Neural crest cell (in vitro differentiated cells): ENCODE measurements around the gene YBX2. TPM values are rescaled to one million over a fixed set of nuclear protein-coding genes. Genes with fewer than 3 reads are reported as not detected.

Source experiments
- DNase-seq: peaks from one replicate; pipeline ENCODE4 v3.0.0; 2021; ENCODE audit warnings: low read depth, mixed read lengths, low spot score
- H3K27ac Mint-ChIP-seq: one replicate; pipeline ENCODE4 v1.8.0; 2021; ENCODE audit warnings: mild to moderate bottlenecking, mixed read lengths; ENCODE audit not compliant: unreplicated experiment
- H3K27me3 Mint-ChIP-seq: 2 replicates; pipeline ENCODE4 v1.8.0; 2021; ENCODE audit warnings: low read depth, mild to moderate bottlenecking, mixed read lengths
- H3K36me3 Mint-ChIP-seq: 2 replicates; pipeline ENCODE4 v1.8.0; 2021; ENCODE audit warnings: low read depth, mild to moderate bottlenecking, mixed read lengths
- H3K4me1 Mint-ChIP-seq: 2 replicates; pipeline ENCODE4 v1.8.0; 2021; ENCODE audit warnings: mixed read lengths
- H3K4me3 Mint-ChIP-seq: one replicate; pipeline ENCODE4 v1.8.0; 2021; ENCODE audit warnings: mild to moderate bottlenecking, mixed read lengths
- H3K9me3 Mint-ChIP-seq: 2 replicates; pipeline ENCODE4 v1.8.0; 2021; ENCODE audit warnings: mixed read lengths
- CTCF ChIP-seq: fragments of 200-600 bp; sonication (generic); conservative IDR thresholded peaks from 2 replicates; pipeline ENCODE4 v1.5.0; 2021; ENCODE audit warnings: antibody characterized with exemption, mild to moderate bottlenecking
- total RNA-seq: library from RNA; stranded (reverse); gene quantifications from 2 replicates; pipeline ENCODE4 v1.2.1, GENCODE V29; 2021

Gene YBX2
- total RNA-seq, 1 donor from 2014 or later, result 0.54 TPM

- peak overlapping the region; percentile 90 for H3K4me3 Mint-ChIP-seq
- TF ChIP-seq CTCF, result peak; percentile 86
- H3K4me1 Mint-ChIP-seq, result peaks cover 21% of the 10 kb centered on the region
- H3K36me3 Mint-ChIP-seq, result no peaks in the 10 kb centered on the region
- H3K27ac Mint-ChIP-seq, result no peak overlapping the region
- DNase-seq, result peak; percentile 77
- peaks cover 30% of the 10 kb centered on the region for H3K27me3 Mint-ChIP-seq
- H3K9me3 Mint-ChIP-seq, result no peaks in the 10 kb centered on the region
Observed at GRCh38 chr17:7280519-7281073, 13.8 kb downstream of the YBX2 start.

DNA sequence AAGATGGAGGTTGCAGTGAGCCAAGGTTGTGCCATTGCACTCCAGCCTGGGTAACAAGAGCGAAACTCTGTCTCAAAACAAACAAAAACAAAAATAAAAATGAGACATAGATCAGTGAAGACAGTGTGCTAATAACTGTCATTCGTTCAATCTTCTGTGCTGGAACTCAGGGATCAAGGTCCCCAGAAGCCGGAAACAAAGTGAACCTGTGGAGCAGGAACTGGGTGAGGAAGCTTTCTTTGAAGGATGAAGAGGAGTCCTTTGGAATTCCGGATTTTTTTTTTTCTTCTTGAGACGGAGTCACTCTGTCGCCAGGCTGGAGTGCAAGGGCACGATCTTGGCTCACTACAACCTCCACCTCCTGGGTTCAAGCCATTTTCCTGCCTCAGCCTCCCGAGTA lies 15.0 kb downstream of the YBX2 start:
- H3K9me3 Mint-ChIP-seq, result no peaks in the 10 kb centered on the region
- peaks cover 21% of the 10 kb centered on the region for H3K4me1 Mint-ChIP-seq
- no peaks in the 10 kb centered on the region for H3K36me3 Mint-ChIP-seq
- no peak overlapping the region for H3K27ac Mint-ChIP-seq
- no peak for DNase-seq
- peaks cover 30% of the 10 kb centered on the region for H3K27me3 Mint-ChIP-seq
- H3K4me3 Mint-ChIP-seq, result no peak overlapping the region
- no peak for TF ChIP-seq CTCF

- H3K4me1 Mint-ChIP-seq, result peaks cover 13% of the 10 kb centered on the region
- H3K9me3 Mint-ChIP-seq, result no peaks in the 10 kb centered on the region
- H3K36me3 Mint-ChIP-seq, result no peaks in the 10 kb centered on the region
- H3K27ac Mint-ChIP-seq, result no peak overlapping the region
- no peak for TF ChIP-seq CTCF
- H3K4me3 Mint-ChIP-seq, result no peak overlapping the region
- no peak for DNase-seq
- H3K27me3 Mint-ChIP-seq, result peaks cover 68% of the 10 kb centered on the region
Observed at GRCh38 chr17:7266784-7267183, 27.7 kb downstream of the YBX2 start.

DNA sequence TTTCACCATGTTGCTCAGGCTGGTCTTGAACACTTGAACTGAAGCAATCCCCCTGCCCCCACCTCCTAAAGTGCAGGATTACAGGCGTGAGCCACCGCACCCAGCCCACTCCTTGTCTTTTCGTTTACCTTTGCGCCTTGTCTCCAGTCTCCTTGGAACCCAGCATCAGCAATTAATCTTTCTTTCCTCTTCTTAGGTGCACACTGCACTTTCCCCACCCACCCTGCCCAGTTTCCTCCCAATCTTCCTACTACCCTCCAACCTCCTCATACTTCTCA lies 30.7 kb downstream of the YBX2 start:
- no peaks in the 10 kb centered on the region for H3K9me3 Mint-ChIP-seq
- no peak for DNase-seq
- H3K36me3 Mint-ChIP-seq, result peaks cover 3% of the 10 kb centered on the region
- H3K27ac Mint-ChIP-seq, result no peak overlapping the region
- TF ChIP-seq CTCF, result no peak
- peaks cover 13% of the 10 kb centered on the region for H3K4me1 Mint-ChIP-seq
- H3K27me3 Mint-ChIP-seq, result peaks cover 86% of the 10 kb centered on the region
- H3K4me3 Mint-ChIP-seq, result no peak overlapping the region

- Mint-ChIP-seq H3K9me3 (no peaks in the 10 kb centered on the region), H3K27ac (no peak overlapping the region), H3K36me3 (peaks cover 6% of the 10 kb centered on the region), H3K4me3 (no peak overlapping the region), H3K4me1 (peaks cover 13% of the 10 kb centered on the region), H3K27me3 (peaks cover 87% of the 10 kb centered on the region)
- TF ChIP-seq CTCF, result no peak
- no peak for DNase-seq
Observed at GRCh38 chr17:7262935-7263800, 31.3 kb downstream of the YBX2 start.
